ENCODE measurements around the gene UNC93B1.

- TF ChIP-seq CTCF (IDR thresholded peaks at IDR 0.05) = no peak
- TF ChIP-seq POLR2A (IDR thresholded peaks at IDR 0.05) = peak in 1 of 2 donors; percentile 61
Measured at GRCh38 chr11:68003846-68004550, at the start of gene UNC93B1.
